Measurements from ENCODE around the gene DPH5.
"Not testable (repeated sequence)": the region's sequence is repeated elsewhere in the genome, so short reads cannot be mapped to it uniquely, and the experiment has no call there.

The DPH5 gene, protein sequence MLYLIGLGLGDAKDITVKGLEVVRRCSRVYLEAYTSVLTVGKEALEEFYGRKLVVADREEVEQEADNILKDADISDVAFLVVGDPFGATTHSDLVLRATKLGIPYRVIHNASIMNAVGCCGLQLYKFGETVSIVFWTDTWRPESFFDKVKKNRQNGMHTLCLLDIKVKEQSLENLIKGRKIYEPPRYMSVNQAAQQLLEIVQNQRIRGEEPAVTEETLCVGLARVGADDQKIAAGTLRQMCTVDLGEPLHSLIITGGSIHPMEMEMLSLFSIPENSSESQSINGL

GRCh38 chr1:101025657-101026429 lies at the start of gene DPH5:
Gene DPH5 (minus strand): TSS chr1:101025784. CDS start chr1:101025443, 341 bp downstream.
- DNase-seq, result peak; percentile 79

DNA sequence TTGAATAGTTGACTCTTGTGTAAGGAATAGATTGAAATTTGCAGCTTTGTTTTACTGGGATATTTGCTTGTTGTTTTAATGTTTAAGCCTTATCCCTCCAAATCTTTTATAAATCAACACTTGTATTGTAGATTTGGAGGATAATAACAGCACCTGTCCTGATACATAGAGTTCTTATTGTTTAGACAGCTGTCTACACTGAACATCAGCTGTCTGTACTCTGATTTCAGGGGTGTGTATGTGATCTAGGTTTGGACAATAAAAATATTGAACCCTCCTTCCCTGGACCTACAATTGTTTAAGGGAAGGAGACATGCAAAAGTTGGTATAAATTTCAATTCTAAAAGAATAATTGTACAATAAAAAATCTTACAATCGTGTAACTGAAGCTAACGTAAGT lies 48.3 kb upstream of the DPH5 start:
- no peak for DNase-seq

DNA sequence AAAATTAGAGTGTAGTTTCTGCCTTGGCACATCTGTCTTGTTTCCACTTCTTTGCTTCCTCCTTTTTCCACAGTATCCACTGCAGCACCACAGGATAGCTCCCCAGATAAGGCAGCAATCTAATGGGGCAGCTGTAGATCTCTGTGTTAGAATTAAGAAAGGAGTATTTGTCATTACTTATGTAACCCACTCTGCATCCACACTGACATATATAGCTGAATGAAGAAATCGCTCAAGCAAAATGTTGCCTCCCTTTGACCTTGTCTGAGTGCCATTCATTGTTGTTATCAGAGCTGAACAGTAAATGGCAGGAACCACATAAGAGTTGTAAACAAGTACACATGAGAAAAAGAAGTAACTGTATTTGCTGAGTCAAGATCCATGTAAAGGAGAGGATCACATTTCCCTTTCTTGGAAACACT lies 45.9 kb upstream of the DPH5 start:
- DNase-seq, result peak; percentile 86

DNA sequence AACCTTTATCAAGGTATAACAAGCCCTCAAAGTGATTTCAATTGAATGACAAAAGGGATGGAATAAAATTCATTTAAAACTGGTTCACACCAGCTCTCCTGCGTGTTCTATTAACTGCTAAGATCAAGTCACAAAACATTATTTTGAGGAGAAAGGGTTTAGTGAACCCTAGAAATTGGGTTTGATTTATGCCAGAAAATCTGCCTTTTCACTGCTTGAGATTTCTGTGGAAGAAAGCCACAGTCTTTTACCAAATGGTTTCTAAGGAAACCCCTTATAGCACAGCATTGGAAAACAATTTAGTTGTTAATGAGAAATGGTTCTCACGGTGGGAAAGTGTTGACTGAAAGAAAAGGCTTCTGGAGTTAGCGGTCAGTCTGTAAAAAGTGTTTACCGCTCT lies 43.6 kb upstream of the DPH5 start:
- DNase-seq, result no peak

- DNase-seq, result not testable (repeated sequence)
Measured at GRCh38 chr1:101066937-101067335, 41.4 kb upstream of the DPH5 start.

- no peak for DNase-seq
Measured at GRCh38 chr1:101066260-101066936, 40.8 kb upstream of the DPH5 start.

GRCh38 chr1:101065575-101065974 lies 40.0 kb upstream of the DPH5 start:
- DNase-seq, result no peak

GRCh38 chr1:101064697-101065096 lies 39.1 kb upstream of the DPH5 start:
- DNase-seq, result no peak

- DNase-seq, result no peak
Measured at GRCh38 chr1:101060992-101061391, 35.4 kb upstream of the DPH5 start.

GRCh38 chr1:101059945-101060542 lies 34.5 kb upstream of the DPH5 start:
- DNase-seq, result no peak

DNA sequence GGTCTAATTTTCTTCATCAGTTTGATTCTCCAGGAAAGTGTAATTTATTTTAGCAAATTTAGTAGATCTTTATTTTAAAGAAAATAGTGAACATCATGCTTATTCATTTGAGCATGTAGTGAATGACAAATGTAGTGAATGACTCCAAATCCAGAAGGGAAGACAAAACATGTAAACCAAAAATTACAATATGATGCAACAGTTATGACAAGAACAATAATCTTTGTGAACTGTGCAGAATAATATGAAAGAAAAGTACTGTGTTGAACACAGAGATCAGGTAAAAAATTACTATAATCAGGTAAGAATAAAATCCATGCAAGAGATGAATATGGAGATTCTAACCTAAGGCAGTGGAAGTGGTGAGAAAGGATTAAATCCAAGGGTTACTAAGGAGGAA lies 30.0 kb upstream of the DPH5 start:
- DNase-seq, result no peak

DNA sequence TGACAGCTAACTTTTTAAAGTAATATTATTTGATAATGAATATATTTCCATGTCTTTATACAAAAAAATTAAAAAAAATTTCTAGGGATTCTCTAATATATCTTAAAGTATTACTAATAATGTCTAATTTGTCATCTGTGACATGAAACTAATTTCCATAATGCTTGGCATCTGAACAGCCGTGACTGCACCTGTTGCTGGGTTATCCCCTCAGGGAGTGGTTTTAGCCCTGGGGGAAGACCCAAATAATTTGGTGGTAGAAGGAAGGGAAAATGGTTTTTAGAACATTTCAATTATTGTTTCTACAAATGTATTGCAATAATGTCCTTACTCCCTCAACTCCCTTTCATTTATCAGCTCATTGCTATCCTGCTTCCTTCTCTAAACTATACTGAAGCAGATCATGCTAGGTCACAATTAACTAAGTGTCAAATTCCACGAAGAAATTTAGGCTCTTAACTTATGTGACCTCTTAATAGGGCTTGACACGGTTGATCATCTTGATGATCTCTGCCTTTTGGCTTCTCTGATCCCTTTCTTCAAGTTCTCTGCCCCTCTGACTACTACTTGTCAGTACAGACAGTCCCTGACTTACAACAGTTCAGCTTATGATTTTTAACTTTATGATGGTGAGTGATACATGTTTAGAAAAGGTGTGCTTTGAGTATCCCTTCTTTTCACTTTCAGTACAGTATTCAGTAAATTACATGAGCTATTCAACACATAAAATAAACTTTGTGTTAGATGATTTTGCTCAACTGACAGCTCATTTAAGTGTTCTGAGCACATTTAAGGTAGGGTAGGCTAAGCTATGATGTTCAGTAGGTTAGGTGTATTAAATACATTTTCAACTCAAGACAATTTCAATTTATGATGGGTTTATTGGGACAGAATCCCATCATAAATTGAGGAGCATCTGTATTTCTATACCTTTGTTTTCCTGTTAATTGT lies 26.4 kb upstream of the DPH5 start:
- DNase-seq, result peak; percentile 12

DNA sequence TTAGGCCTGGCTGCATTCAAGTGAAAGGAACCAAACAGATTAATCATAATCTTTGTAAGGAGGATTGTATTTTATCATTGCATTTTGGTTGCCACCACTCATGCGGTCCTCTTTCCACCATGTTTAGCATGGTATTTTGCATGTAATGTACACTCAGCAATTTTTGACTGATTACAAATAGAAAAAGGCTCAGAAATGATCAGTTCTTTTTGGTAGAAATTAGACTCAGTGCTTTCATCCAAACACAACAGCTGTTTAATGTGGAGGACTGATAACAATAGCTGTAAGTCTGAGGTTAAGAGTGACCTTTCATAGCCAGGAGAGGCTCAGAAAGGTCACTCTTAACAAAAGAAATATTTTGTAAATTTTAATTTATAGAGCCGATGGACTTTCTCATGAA lies 25.3 kb upstream of the DPH5 start:
- DNase-seq, result no peak

- no peak for DNase-seq
Measured at GRCh38 chr1:101044749-101045148, 19.2 kb upstream of the DPH5 start.

GRCh38 chr1:101044259-101044658 lies 18.7 kb upstream of the DPH5 start:
- DNase-seq, result no peak

- DNase-seq, result no peak
Measured at GRCh38 chr1:101043776-101044175, 18.2 kb upstream of the DPH5 start.

- DNase-seq, result no peak
Measured at GRCh38 chr1:101041300-101041699, 15.7 kb upstream of the DPH5 start.

- no peak for DNase-seq
Measured at GRCh38 chr1:101040666-101041065, 15.1 kb upstream of the DPH5 start.

DNA sequence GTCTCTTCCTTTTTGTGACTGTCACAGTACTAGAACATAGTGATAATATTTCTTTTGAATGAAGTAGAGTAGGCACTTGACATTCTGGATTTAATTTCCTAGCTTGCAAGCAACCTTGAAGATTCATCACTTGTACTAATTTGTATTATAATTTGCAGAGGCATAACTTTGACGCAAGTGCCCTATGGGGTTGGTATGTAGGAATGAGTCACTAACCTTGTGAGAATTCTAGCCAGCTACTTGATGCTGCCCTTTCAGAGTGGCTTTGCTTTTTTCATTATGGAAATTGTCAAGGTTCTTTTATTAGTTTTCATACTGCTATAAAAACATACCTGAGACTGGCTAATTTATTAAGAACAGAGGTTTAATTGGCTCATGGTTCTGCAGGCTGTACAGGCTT lies 13.7 kb upstream of the DPH5 start:
- DNase-seq, result no peak

DNA sequence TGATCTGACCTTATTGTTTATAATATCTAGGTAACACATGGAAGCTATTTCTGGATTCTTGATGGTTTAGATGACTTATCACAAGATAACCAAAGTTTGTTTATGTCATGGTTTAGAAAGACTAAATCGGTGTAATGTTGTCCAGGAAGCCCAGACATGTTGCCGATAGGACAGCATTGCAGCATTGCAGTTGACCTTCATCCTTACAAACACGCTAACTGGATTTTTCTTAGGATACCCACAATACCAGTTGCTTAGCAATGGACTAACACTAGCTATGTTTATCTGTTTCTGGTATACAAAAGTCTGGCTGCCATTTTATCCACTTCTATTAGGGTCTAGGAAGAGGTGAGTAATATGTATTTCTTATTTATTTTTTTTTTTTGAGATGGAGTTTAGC lies 11.7 kb upstream of the DPH5 start:
- DNase-seq, result no peak

DNA sequence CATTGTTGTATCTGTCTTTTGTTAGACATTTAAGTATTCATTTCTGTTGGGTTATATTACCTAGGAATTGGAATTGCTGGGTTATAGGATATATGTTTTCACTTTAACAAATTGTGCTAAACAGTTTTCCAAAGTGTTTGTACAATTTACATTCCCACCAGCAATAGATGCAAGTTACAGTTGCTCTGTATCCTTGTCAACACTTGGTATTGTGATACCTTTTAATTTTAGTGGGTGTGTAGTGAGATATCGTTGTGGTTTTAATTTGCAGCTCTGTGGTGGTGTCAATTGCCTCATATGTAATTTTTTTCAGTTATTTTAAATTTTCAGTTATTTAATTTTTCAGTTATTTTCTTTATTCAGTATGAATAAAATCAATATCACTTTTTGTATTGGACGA lies 7.4 kb upstream of the DPH5 start:
- DNase-seq, result no peak

- DNase-seq, result not testable (repeated sequence)
Measured at GRCh38 chr1:101032129-101032528, 6.5 kb upstream of the DPH5 start.
